ENCODE data around the gene SNX27.

SNX27 gene

GRCh38 chr1:151706464-151707415 is 94.9 kb downstream of the SNX27 start:
- DNase-seq, result no peak

- no peak for DNase-seq
Observed at GRCh38 chr1:151707541-151708065, 95.8 kb downstream of the SNX27 start.

- no peak for DNase-seq
Observed at GRCh38 chr1:151708891-151709290, 97.0 kb downstream of the SNX27 start.

- DNase-seq, result no peak
Observed at GRCh38 chr1:151710187-151710840, 98.5 kb downstream of the SNX27 start.

- no peak for DNase-seq
Observed at GRCh38 chr1:151711044-151711800, 99.4 kb downstream of the SNX27 start.

- DNase-seq, result no peak
Observed at GRCh38 chr1:151711951-151712350, 100.1 kb downstream of the SNX27 start.

GRCh38 chr1:151713044-151713443 is 101.2 kb downstream of the SNX27 start:
- no peak for DNase-seq

GRCh38 chr1:151713874-151714273 is 102.0 kb downstream of the SNX27 start:
- DNase-seq, result no peak

- DNase-seq, result no peak
Observed at GRCh38 chr1:151714820-151715725, 103.2 kb downstream of the SNX27 start.

GRCh38 chr1:151715726-151716404 is 104.0 kb downstream of the SNX27 start:
- no peak for DNase-seq

- no peak for DNase-seq
Observed at GRCh38 chr1:151716405-151716762, 104.5 kb downstream of the SNX27 start.

GRCh38 chr1:151716771-151717631 is 105.2 kb downstream of the SNX27 start, which contains the start of gene CELF3:
TSS of gene CELF3 (minus strand) at chr1:151716803. CDS start at chr1:151716020, 783 bp downstream.
- no peak for DNase-seq

GRCh38 chr1:151718011-151718431 is 106.2 kb downstream of the SNX27 start:
- no peak for DNase-seq

- no peak for DNase-seq
Observed at GRCh38 chr1:151718666-151719065, 106.8 kb downstream of the SNX27 start.

GRCh38 chr1:151720125-151720524 is 108.3 kb downstream of the SNX27 start:
- no peak for DNase-seq

GRCh38 chr1:151720554-151720953 is 108.7 kb downstream of the SNX27 start:
- DNase-seq, result no peak

- DNase-seq, result no peak
Observed at GRCh38 chr1:151720974-151721787, 109.3 kb downstream of the SNX27 start, which contains the start of gene RIIAD1. TSS of gene RIIAD1 (plus strand) at chr1:151721522. CDS start at chr1:151721537, 15 bp downstream.

GRCh38 chr1:151721788-151722510 is 110.1 kb downstream of the SNX27 start:
- DNase-seq, result no peak
